GM18526 (cell line): Measurements from ENCODE around the gene DPP10.

Experiments
- POLR2A ChIP-seq: IDR thresholded peaks from 3 replicates; pipeline ENCODE4 v1.6.1; 2011; ENCODE audit not compliant: insufficient read length; ENCODE audit errors: extremely low read depth

The DPP10 gene

DNA sequence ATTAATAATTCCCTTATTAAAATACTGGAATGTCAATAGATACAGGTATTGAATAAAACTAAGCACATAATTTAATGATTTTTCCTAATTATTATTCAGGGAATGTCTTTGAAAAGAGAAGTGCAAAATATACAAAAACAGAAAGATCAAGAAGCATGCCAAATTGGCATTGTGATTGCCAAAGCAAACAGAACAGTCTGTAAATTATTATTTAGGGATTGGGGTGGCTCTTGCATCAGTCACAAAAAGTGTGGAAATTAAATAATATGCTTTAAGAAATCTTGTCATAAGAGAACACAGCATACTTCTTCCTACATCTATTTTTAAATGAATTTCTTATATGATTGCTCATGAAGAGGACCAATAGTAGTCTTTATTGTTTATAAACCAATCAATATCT, 1211.9 kb downstream of the DPP10 start:
- TF ChIP-seq POLR2A, result no peak

- no peak for TF ChIP-seq POLR2A
Observed at GRCh38 chr2:115678129-115678528, 1235.7 kb downstream of the DPP10 start.

- TF ChIP-seq POLR2A, result no peak
Observed at GRCh38 chr2:115684345-115684744, 1241.9 kb downstream of the DPP10 start.

- TF ChIP-seq POLR2A, result no peak
Observed at GRCh38 chr2:115691409-115691808, 1249.0 kb downstream of the DPP10 start.

- no peak for TF ChIP-seq POLR2A
Observed at GRCh38 chr2:115694651-115695050, 1252.2 kb downstream of the DPP10 start.

DNA sequence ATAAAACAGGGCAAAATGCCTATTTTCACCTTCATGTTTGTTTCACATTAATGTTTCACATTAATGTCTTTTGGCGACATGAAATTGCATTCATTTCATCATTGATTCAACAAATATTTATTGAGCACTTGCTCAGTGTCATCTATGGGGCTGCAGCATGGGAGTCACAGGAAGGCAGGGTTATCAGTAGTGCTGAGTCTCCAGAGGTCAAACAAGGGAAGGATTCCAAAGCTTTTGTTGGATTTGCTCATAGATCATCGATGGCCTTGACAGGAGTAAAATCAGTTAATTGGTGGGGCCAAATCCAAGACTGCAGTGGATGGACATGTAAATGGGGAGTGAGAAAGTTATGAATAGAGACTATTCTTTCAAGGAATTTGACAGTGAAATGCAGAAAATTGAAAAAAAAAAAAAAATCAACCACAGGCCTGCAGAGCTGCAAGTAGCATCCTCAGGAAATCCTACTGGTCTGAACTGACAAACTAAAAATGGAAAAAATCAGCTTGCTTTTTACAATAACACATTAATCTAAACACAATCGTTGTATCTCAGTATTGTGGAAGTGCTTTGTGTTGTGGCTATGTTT, 1290.8 kb downstream of the DPP10 start:
- no peak for TF ChIP-seq POLR2A

DNA sequence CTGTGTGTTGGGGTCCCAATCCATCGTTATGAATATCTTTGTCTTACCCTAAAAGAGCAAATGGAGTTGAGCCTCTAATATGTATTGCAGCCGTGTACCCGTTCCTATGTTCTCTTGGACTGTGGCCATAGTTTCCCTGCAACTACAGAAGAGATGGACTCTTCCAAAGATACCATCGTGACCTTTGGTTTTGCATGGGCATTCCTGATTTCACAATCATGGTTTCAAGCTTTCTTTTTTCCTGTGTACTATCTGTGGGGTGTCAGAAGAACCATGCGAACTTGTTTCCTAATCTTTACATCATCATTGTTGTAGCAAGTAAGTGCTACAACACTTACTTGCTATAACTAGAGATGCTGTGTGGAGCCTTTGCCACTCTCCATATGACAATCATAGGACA, 1295.7 kb downstream of the DPP10 start:
- no peak for TF ChIP-seq POLR2A

- no peak for TF ChIP-seq POLR2A
Observed at GRCh38 chr2:115739574-115739973, 1297.1 kb downstream of the DPP10 start.

DNA sequence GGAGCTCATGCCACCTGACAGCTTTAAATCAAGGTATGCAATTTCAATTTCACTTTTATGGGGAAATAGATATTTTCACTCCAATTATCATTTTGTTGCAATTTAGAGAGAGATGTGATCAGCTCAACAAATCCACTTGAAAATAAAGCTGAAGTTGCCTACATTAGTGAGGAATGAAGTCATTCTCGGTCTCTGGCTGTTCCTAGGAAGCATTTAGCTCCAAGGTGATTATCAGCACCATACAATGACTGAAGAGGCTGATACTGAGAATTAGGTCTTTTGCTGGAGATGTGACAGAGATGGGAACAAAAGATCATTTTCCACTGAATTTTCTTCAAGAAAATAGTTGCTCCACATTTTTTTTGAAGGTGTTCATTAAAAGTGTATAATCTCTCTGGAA, 1303.7 kb downstream of the DPP10 start:
- TF ChIP-seq POLR2A, result no peak

DNA sequence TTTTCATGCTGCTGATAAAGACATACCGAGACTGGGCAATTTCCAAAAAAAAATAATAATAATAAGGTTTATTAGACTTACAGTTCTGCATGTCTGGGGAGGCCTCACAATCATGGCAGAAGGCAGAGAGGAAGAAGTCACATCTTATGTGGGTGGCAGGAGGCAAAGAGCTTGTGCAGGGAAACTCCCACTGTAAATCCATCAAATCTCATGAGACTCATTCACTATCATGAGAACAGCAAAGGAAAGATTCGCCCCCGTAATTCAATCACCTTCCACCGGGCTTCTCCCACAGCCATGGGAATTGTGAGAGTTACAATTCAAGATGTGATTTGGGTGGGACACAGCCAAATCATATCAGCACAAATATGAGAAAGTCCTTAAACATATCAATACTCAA, 1314.8 kb downstream of the DPP10 start:
- no peak for TF ChIP-seq POLR2A

- no peak for TF ChIP-seq POLR2A
Observed at GRCh38 chr2:115763601-115764000, 1321.2 kb downstream of the DPP10 start.

GRCh38 chr2:115771516-115771915, 1329.1 kb downstream of the DPP10 start:
- TF ChIP-seq POLR2A, result no peak

DNA sequence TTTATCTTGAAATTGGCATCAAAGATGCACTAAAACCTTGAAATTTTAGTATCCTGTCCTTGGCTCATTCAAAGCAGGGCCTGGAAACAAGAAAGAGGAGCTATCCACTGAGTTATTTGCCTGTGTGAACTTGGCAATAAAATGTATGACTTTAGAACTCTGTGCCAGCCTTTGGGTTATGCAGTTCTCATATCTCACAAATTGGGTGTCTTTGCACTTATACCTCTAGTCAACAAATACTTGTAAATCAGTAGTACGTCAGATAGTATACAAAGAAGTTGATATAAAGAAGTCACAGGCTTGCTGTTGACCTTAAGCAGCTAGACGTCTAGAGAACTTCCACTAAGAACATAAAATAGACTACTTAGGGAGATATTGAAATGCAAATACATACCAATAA, 1331.9 kb downstream of the DPP10 start:
- no peak for TF ChIP-seq POLR2A

- no peak for TF ChIP-seq POLR2A
Observed at GRCh38 chr2:115779085-115779632, 1336.7 kb downstream of the DPP10 start.

DNA sequence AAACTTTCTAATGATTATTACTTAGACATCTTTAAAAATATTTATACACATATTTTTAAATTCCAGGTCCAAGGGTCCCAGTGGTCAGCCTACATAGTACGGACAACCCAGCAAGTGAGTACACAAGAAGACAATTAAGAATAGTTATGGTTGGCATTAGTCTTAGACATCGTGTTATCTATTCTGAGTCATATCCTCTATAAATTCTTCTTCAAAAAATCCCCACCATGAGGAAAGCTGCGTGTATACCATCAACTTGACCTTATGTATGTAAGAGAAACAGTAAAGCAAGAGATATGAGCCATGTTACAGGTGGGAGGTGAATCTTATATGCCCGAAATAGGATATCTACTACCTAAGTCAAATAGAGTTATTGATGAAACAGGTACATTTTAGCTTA, 1339.8 kb downstream of the DPP10 start:
- no peak for TF ChIP-seq POLR2A

GRCh38 chr2:115796078-115796477, 1353.6 kb downstream of the DPP10 start:
- no peak for TF ChIP-seq POLR2A

DNA sequence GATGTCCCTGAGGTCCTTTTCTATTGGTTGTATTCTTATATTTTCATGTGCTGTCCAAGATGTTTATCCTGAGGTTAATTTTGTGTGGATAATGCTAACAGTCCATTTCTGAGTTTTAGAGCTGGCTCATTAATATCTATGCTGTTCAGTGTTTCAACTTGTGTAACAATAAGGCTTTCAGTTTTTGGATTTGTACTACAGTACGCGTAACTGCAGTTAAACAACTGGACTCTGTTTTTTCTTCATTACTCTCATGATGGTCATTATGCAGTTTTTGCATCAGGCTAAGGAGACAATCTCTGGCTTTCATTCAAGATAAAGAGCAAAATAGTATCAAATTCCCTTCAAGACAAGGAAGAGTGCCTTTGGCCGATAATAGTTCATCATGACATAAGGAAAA, 1364.8 kb downstream of the DPP10 start:
- TF ChIP-seq POLR2A, result no peak
